ENCODE measurements around the gene SH3RF1.

DNA sequence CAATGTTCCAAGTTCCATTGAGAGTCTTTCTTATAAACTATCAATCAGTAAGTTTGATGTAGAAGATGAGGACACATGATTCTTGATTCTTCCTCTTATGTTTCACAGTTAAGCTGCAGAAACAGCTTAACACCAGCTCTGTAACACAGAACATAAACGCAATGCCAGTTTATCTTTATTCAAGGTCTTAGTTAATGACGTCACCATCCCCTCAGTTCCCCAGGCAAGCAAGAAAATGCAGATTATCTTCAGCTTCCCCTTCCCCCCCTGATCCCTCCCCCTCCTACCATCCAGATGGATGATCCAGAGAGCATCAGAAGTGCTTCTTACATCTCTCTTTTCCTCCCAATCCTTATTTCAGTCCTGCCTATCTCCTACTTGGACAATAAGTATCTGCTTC lies 4.4 kb upstream of the SH3RF1 start:
- TF ChIP-seq, protein P1, sequence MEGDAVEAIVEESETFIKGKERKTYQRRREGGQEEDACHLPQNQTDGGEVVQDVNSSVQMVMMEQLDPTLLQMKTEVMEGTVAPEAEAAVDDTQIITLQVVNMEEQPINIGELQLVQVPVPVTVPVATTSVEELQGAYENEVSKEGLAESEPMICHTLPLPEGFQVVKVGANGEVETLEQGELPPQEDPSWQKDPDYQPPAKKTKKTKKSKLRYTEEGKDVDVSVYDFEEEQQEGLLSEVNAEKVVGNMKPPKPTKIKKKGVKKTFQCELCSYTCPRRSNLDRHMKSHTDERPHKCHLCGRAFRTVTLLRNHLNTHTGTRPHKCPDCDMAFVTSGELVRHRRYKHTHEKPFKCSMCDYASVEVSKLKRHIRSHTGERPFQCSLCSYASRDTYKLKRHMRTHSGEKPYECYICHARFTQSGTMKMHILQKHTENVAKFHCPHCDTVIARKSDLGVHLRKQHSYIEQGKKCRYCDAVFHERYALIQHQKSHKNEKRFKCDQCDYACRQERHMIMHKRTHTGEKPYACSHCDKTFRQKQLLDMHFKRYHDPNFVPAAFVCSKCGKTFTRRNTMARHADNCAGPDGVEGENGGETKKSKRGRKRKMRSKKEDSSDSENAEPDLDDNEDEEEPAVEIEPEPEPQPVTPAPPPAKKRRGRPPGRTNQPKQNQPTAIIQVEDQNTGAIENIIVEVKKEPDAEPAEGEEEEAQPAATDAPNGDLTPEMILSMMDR (IDR thresholded peaks at IDR 0.05): no peak
- no peak for TF ChIP-seq POLR2AphosphoS5 (IDR thresholded peaks at IDR 0.05)
- no peak for TF ChIP-seq POLR2A (IDR thresholded peaks at IDR 0.05)
